Measurements from ENCODE around the gene MFN2. TPM values are rescaled to one million over a fixed set of nuclear protein-coding genes. Genes with fewer than 3 reads are reported as not detected.

MFN2 gene
- total and polyA plus RNA-seq, 9 of the 15 experiments (the other 6 are each of a cell fraction or from before 2014, with no cell fraction given) = 10.5 to 158 (median 87.1) TPM

DNA sequence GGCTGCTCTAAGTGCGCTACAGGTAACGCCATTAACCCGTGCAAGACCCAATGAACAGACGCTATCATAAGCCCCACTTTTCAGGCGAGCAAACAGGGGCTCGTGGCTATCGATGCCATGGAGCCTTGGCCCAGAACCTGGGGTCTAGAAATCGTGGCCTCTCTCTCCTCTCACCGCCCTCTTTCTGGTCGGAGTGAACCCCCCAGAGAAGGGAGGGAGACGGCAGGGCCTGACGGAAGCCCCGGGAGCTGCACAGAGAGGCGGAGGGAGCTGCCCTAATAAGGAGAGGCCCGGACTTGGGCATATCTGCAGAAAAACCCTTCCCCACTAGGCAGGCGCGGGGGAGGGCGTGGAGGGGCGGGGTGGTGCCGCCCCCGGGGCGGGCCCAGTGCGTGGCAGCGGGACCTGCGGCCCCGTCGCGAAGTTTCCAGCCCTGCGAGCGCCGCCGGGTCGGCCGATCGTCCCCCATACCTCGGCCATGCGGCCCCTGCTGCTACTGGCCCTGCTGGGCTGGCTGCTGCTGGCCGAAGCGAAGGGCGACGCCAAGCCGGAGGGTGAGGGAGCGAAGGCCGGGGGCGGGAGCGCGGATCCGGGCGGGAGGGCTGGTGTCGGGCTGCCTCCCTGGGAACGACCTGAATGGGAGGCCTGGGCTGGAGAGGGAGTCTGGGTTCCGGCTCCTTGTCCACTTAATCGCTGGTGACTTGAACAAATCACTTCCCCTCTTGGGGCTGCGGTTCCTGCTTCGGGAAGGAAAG, 45.8 kb upstream of the MFN2 start, which contains the start of gene PLOD1 (continued):
- TF ChIP-seq, protein P1, sequence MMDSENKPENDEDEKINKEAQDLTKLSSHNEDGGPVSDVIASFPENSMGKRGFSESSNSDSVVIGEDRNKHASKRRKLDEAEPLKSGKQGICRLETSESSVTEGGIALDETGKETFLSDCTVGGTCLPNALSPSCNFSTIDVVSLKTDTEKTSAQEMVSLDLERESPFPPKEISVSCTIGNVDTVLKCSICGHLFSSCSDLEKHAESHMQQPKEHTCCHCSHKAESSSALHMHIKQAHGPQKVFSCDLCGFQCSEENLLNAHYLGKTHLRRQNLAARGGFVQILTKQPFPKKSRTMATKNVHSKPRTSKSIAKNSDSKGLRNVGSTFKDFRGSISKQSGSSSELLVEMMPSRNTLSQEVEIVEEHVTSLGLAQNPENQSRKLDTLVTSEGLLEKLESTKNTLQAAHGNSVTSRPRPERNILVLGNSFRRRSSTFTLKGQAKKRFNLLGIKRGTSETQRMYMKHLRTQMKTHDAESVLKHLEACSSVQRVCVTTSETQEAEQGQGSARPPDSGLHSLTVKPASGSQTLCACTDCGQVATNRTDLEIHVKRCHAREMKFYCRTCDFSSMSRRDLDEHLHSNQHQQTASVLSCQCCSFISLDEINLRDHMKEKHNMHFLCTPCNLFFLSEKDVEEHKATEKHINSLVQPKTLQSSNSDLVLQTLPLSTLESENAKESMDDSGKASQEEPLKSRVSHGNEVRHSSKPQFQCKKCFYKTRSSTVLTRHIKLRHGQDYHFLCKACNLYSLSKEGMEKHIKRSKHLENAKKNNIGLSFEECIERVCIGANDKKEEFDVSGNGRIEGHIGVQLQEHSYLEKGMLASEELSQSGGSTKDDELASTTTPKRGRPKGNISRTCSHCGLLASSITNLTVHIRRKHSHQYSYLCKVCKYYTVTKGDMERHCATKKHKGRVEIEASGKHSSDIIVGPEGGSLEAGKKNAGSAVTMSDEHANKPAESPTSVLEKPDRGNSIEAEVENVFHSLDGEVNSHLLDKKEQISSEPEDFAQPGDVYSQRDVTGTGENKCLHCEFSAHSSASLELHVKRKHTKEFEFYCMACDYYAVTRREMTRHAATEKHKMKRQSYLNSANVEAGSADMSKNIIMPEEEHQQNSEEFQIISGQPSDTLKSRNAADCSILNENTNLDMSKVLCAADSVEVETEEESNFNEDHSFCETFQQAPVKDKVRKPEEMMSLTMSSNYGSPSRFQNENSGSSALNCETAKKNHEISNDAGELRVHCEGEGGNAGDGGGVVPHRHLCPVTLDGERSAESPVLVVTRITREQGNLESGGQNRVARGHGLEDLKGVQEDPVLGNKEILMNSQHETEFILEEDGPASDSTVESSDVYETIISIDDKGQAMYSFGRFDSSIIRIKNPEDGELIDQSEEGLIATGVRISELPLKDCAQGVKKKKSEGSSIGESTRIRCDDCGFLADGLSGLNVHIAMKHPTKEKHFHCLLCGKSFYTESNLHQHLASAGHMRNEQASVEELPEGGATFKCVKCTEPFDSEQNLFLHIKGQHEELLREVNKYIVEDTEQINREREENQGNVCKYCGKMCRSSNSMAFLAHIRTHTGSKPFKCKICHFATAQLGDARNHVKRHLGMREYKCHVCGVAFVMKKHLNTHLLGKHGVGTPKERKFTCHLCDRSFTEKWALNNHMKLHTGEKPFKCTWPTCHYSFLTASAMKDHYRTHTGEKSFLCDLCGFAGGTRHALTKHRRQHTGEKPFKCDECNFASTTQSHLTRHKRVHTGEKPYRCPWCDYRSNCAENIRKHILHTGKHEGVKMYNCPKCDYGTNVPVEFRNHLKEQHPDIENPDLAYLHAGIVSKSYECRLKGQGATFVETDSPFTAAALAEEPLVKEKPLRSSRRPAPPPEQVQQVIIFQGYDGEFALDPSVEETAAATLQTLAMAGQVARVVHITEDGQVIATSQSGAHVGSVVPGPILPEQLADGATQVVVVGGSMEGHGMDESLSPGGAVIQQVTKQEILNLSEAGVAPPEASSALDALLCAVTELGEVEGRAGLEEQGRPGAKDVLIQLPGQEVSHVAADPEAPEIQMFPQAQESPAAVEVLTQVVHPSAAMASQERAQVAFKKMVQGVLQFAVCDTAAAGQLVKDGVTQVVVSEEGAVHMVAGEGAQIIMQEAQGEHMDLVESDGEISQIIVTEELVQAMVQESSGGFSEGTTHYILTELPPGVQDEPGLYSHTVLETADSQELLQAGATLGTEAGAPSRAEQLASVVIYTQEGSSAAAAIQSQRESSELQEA (IDR thresholded peaks at IDR 0.05; ENCODE audit: low read depth) = no peak
- no peak for TF ChIP-seq ZNF24 (IDR thresholded peaks at IDR 0.05)
- TF ChIP-seq CC2D1A (IDR thresholded peaks at IDR 0.05) = 0 out of 2 replicates have a peak, but pooled peaks have one; percentile 4
- TF ChIP-seq BCOR (IDR thresholded peaks at IDR 0.05) = no peak
- peak; percentile 18; the same call in 1 of the 2 replicates for TF ChIP-seq TAL1 (IDR thresholded peaks at IDR 0.05)
- TF ChIP-seq TAF1 (IDR thresholded peaks at IDR 0.05; ENCODE audit: control insufficient read depth, extremely low read depth, insufficient read depth, low read length, severe bottlenecking) = peak; percentile 72
- peak; percentile 61; the same call in 1 of the 2 replicates for TF ChIP-seq TOE1 (IDR thresholded peaks at IDR 0.05; ENCODE audit: borderline replicate concordance)
- TF ChIP-seq TOE1 (CRISPR knock-in tag; IDR thresholded peaks at IDR 0.05; ENCODE audit: borderline replicate concordance, low read depth) = peak; percentile 82; the same call in 1 of the 2 replicates
- TF ChIP-seq, protein P2, sequence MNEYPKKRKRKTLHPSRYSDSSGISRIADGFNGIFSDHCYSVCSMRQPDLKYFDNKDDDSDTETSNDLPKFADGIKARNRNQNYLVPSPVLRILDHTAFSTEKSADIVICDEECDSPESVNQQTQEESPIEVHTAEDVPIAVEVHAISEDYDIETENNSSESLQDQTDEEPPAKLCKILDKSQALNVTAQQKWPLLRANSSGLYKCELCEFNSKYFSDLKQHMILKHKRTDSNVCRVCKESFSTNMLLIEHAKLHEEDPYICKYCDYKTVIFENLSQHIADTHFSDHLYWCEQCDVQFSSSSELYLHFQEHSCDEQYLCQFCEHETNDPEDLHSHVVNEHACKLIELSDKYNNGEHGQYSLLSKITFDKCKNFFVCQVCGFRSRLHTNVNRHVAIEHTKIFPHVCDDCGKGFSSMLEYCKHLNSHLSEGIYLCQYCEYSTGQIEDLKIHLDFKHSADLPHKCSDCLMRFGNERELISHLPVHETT (CRISPR knock-in tag; conservative IDR thresholded peaks at IDR 0.05 in 1 of 2, IDR thresholded peaks at IDR 0.05 in 1 of 2) = no peak
- TF ChIP-seq, protein P3, sequence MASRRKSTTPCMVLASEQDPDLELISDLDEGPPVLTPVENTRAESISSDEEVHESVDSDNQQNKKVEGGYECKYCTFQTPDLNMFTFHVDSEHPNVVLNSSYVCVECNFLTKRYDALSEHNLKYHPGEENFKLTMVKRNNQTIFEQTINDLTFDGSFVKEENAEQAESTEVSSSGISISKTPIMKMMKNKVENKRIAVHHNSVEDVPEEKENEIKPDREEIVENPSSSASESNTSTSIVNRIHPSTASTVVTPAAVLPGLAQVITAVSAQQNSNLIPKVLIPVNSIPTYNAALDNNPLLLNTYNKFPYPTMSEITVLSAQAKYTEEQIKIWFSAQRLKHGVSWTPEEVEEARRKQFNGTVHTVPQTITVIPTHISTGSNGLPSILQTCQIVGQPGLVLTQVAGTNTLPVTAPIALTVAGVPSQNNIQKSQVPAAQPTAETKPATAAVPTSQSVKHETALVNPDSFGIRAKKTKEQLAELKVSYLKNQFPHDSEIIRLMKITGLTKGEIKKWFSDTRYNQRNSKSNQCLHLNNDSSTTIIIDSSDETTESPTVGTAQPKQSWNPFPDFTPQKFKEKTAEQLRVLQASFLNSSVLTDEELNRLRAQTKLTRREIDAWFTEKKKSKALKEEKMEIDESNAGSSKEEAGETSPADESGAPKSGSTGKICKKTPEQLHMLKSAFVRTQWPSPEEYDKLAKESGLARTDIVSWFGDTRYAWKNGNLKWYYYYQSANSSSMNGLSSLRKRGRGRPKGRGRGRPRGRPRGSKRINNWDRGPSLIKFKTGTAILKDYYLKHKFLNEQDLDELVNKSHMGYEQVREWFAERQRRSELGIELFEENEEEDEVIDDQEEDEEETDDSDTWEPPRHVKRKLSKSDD (conservative IDR thresholded peaks at IDR 0.05; ENCODE audit: low read length) = no peak
- TF ChIP-seq, protein P4, sequence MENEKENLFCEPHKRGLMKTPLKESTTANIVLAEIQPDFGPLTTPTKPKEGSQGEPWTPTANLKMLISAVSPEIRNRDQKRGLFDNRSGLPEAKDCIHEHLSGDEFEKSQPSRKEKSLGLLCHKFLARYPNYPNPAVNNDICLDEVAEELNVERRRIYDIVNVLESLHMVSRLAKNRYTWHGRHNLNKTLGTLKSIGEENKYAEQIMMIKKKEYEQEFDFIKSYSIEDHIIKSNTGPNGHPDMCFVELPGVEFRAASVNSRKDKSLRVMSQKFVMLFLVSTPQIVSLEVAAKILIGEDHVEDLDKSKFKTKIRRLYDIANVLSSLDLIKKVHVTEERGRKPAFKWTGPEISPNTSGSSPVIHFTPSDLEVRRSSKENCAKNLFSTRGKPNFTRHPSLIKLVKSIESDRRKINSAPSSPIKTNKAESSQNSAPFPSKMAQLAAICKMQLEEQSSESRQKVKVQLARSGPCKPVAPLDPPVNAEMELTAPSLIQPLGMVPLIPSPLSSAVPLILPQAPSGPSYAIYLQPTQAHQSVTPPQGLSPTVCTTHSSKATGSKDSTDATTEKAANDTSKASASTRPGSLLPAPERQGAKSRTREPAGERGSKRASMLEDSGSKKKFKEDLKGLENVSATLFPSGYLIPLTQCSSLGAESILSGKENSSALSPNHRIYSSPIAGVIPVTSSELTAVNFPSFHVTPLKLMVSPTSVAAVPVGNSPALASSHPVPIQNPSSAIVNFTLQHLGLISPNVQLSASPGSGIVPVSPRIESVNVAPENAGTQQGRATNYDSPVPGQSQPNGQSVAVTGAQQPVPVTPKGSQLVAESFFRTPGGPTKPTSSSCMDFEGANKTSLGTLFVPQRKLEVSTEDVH (IDR thresholded peaks at IDR 0.05; ENCODE audit: low read depth, partially characterized antibody) = no peak
